Liver (tissue), 3 donors: Measurements from ENCODE around the gene NET1.
A peak's percentile ranks its signal among the peaks of the same experiment; 100 is the strongest.

Experiments used
- FOXA1 ChIP-seq: IDR thresholded peaks from 2 replicates; pipeline ENCODE4 v1.6.1; 2016; ENCODE audit warnings: antibody characterized with exemption
- RAD21 ChIP-seq, 2 donors: IDR thresholded peaks; 2 replicates each; pipeline ENCODE4 v1.6.1; 2016; ENCODE audit warnings: antibody characterized with exemption in 2 of 2, mild to moderate bottlenecking in 2 of 2
- RXRA ChIP-seq, 2 donors: IDR thresholded peaks; 2 replicates each; pipeline ENCODE4 v1.6.1; 2017 to 2018; ENCODE audit warnings: antibody characterized with exemption in 2 of 2, mild to moderate bottlenecking in 1 of 2
- SP1 ChIP-seq: IDR thresholded peaks from 2 replicates; pipeline ENCODE4 v1.6.1; 2018; ENCODE audit warnings: antibody characterized with exemption, mild to moderate bottlenecking
- TAF1 ChIP-seq: conservative IDR thresholded peaks from 2 replicates; pipeline ENCODE4 v1.6.1; 2016; ENCODE audit warnings: antibody characterized with exemption, mild to moderate bottlenecking
- TF ChIP-seq, protein P1 (sequence below): fragments of 150-350 bp; IDR thresholded peaks from 2 replicates; pipeline ENCODE4 v1.5.1; 2017; ENCODE audit warnings: improper control_type of control experiment, low read depth, low read length; ENCODE audit not compliant: missing input control
- TF ChIP-seq, protein P2 (sequence below): IDR thresholded peaks from 2 replicates; pipeline ENCODE4 v1.6.1; 2016; ENCODE audit warnings: antibody characterized with exemption
- TF ChIP-seq, protein P3 (sequence below): IDR thresholded peaks from 2 replicates; pipeline ENCODE4 v1.6.1; 2016; ENCODE audit warnings: antibody characterized with exemption
- TF ChIP-seq, protein P4 (sequence below): IDR thresholded peaks from 2 replicates; pipeline ENCODE4 v1.6.1; 2016; ENCODE audit warnings: antibody characterized with exemption, mild to moderate bottlenecking
- donor health status: healthy.
- donor health status: healthy.

DNA sequence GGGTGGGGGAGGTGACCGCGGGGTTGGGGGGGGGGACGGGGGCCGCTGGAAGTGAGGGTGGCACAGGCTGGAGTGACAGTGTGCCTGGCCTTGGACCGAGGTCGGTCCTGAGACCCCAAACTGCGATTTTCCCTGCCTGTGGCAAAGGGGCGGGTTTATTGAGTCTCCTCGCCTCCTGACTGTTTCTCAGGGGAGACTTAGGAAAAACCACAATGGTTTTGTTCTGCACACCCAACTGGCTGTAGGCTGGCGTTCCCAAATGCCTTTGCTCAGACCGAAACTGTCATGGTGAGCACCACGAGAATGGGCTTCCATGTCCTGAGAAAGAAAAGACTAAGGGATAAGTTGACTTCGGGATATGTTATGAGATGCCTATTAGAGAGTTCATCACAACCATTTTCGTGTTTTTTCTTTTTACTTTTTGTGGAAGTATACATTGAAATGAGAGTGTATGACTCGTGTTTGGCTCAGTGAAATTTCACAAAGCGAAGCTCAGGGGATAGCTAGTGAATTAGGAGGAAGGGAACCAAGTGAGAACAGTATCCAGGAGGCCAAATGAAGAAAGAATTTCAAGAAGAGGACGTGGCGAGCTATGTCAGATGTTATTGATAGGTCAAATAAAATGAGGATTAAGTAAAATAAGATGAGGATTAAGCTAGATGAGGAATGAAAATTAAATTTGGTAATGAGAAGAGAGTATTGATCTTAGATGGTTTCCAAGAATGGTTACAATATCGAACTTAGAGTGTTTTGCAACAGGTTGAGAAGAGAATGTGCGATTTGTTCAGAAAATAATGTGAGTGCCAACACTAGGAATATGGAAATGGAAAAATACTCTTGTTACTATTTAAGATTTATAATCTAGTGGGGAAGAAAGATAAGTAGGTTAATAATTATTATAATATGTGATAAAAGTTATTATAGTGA is 918 bp downstream of the NET1 start:
- TF ChIP-seq, protein P1, sequence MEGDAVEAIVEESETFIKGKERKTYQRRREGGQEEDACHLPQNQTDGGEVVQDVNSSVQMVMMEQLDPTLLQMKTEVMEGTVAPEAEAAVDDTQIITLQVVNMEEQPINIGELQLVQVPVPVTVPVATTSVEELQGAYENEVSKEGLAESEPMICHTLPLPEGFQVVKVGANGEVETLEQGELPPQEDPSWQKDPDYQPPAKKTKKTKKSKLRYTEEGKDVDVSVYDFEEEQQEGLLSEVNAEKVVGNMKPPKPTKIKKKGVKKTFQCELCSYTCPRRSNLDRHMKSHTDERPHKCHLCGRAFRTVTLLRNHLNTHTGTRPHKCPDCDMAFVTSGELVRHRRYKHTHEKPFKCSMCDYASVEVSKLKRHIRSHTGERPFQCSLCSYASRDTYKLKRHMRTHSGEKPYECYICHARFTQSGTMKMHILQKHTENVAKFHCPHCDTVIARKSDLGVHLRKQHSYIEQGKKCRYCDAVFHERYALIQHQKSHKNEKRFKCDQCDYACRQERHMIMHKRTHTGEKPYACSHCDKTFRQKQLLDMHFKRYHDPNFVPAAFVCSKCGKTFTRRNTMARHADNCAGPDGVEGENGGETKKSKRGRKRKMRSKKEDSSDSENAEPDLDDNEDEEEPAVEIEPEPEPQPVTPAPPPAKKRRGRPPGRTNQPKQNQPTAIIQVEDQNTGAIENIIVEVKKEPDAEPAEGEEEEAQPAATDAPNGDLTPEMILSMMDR: no peak
- TF ChIP-seq, protein P2, sequence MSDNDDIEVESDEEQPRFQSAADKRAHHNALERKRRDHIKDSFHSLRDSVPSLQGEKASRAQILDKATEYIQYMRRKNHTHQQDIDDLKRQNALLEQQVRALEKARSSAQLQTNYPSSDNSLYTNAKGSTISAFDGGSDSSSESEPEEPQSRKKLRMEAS: no peak
- TF ChIP-seq SP1: no peak
- TF ChIP-seq, protein P3, sequence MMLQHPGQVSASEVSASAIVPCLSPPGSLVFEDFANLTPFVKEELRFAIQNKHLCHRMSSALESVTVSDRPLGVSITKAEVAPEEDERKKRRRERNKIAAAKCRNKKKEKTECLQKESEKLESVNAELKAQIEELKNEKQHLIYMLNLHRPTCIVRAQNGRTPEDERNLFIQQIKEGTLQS: no peak
- TF ChIP-seq TAF1: no peak
- no peak for TF ChIP-seq FOXA1
- TF ChIP-seq RXRA (IDR thresholded peaks at IDR 0.05): peak in 1 of 2 donors; percentile 6
- TF ChIP-seq, protein P4, sequence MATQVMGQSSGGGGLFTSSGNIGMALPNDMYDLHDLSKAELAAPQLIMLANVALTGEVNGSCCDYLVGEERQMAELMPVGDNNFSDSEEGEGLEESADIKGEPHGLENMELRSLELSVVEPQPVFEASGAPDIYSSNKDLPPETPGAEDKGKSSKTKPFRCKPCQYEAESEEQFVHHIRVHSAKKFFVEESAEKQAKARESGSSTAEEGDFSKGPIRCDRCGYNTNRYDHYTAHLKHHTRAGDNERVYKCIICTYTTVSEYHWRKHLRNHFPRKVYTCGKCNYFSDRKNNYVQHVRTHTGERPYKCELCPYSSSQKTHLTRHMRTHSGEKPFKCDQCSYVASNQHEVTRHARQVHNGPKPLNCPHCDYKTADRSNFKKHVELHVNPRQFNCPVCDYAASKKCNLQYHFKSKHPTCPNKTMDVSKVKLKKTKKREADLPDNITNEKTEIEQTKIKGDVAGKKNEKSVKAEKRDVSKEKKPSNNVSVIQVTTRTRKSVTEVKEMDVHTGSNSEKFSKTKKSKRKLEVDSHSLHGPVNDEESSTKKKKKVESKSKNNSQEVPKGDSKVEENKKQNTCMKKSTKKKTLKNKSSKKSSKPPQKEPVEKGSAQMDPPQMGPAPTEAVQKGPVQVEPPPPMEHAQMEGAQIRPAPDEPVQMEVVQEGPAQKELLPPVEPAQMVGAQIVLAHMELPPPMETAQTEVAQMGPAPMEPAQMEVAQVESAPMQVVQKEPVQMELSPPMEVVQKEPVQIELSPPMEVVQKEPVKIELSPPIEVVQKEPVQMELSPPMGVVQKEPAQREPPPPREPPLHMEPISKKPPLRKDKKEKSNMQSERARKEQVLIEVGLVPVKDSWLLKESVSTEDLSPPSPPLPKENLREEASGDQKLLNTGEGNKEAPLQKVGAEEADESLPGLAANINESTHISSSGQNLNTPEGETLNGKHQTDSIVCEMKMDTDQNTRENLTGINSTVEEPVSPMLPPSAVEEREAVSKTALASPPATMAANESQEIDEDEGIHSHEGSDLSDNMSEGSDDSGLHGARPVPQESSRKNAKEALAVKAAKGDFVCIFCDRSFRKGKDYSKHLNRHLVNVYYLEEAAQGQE: no peak
- TF ChIP-seq RAD21 (IDR thresholded peaks at IDR 0.05): no peak
